ENCODE data around the gene TEAD1. TPM values are rescaled to one million over a fixed set of nuclear protein-coding genes. Genes with fewer than 3 reads are reported as not detected.

Gene TEAD1
- total RNA-seq, 2 donors from 2014 or later = 76.4 to 94.4 TPM

DNA sequence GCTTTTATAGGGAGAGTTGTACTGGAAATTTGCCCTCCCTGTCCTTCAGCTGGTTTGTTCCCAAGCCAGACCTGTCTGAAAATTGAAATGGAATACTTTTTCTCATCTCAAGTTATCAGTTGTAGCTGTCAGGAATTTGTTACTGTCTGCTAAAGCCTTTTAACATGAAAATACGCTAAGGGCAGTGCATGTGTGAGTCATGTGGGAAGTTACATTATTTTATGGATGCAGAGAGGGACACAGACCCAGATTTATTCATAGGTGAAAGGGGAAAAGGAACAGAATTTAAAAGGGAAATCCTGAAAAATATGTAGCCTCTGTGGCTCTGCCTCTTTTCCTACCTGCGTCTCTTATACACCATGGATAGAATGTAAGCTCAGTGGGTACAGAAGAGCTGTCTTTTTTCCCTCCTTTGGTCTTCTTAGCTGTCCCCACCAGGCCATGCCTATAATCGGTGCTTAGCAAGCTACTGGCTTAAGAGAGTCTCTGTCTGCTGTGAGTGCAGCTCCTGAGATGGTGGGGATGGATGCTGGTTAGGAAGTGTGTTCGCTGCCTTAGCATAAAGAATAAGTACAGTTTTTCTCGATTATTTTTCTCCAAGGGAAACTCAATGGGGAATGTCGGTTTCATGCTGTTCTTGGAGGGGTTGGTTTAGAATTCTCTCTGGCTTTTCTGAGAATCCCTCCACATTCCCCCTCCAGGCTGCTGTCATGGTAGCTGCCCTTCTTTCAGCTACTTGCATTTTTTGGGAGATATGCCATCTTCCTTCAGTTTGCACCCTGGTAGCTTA, 166.8 kb downstream of the TEAD1 start:
- H3K4me1 ChIP-seq (ENCODE audit: control insufficient read depth, insufficient read depth, low read length) = peaks cover 18% of the 10 kb centered on the region
- H3K27ac ChIP-seq (ENCODE audit: low read depth, low read length) = peak overlapping the region; percentile 98
- H3K4me3 Mint-ChIP-seq = no peak overlapping the region
- peak; percentile 50 for DNase-seq
- H3K4me3 ChIP-seq (ENCODE audit: low read length) = no peak overlapping the region
- H3K27ac Mint-ChIP-seq = peak overlapping the region; percentile 14
- H3K4me1 Mint-ChIP-seq = peaks cover 47% of the 10 kb centered on the region
- peaks cover 2% of the 10 kb centered on the region for H3K9me3 Mint-ChIP-seq
- TF ChIP-seq, protein P1, sequence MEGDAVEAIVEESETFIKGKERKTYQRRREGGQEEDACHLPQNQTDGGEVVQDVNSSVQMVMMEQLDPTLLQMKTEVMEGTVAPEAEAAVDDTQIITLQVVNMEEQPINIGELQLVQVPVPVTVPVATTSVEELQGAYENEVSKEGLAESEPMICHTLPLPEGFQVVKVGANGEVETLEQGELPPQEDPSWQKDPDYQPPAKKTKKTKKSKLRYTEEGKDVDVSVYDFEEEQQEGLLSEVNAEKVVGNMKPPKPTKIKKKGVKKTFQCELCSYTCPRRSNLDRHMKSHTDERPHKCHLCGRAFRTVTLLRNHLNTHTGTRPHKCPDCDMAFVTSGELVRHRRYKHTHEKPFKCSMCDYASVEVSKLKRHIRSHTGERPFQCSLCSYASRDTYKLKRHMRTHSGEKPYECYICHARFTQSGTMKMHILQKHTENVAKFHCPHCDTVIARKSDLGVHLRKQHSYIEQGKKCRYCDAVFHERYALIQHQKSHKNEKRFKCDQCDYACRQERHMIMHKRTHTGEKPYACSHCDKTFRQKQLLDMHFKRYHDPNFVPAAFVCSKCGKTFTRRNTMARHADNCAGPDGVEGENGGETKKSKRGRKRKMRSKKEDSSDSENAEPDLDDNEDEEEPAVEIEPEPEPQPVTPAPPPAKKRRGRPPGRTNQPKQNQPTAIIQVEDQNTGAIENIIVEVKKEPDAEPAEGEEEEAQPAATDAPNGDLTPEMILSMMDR (conservative IDR thresholded peaks at IDR 0.05) = no peak
- H3K27me3 Mint-ChIP-seq (ENCODE audit: insufficient read depth) = no peaks in the 10 kb centered on the region
- H3K36me3 ChIP-seq (ENCODE audit: control insufficient read depth, insufficient read depth, low read length) = no peaks in the 10 kb centered on the region
- H3K27me3 ChIP-seq (ENCODE audit: control insufficient read depth, insufficient read depth, low read length, poor library complexity, severe bottlenecking) = no peaks in the 10 kb centered on the region
- no peaks in the 10 kb centered on the region for H3K9me3 ChIP-seq (ENCODE audit: control insufficient read depth, low read length)
- 78 to 91% methylated on average over 3 to 6 of the region's 6 CpGs for whole genome bisulfite sequencing, 2 experiments (ENCODE audit: insufficient coverage in 1 of 2, insufficient read length in 1 of 2)
- no peaks in the 10 kb centered on the region for H3K36me3 Mint-ChIP-seq (ENCODE audit: low read depth)
- H3K9ac ChIP-seq (ENCODE audit: extremely low read depth, low read length, poor library complexity, severe bottlenecking) = no peak overlapping the region

DNA sequence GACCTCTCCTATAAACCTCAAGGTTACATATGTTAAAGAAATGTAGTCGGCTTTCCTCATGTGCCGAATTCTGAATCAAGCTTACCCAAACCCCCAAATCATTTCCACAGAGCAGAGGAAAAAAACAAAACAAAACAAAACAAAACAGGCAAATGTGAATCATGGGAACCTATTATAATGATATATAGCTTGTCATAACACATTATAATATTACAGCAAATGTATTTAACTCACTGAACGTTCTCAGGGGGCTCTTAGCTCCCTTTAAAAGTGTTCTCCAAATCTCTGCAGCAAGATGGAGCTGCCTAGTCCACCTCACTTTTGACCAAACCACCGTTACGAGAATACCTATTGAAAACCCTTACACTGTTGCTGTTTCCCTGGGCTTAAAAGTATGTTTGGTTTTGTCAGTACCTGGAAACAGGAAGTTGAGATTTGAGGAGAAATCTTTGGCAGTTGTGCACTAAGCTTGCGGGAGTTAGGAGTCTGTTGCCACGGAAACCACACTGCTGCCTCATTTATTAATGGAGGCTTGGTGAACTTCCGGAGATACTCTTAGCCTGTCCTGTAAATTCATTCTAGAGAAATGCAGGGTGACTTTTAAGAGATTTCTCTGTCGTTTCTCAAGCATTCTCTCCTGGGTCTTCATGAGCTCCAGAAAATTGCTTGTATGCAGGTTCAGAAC, 167.9 kb downstream of the TEAD1 start:
- Histone ChIP-seq H3K27me3 (ENCODE audit: control insufficient read depth, insufficient read depth, low read length, poor library complexity, severe bottlenecking) (no peaks in the 10 kb centered on the region), H3K9ac (ENCODE audit: extremely low read depth, low read length, poor library complexity, severe bottlenecking) (no peak overlapping the region), H3K4me1 (ENCODE audit: control insufficient read depth, insufficient read depth, low read length) (peaks cover 21% of the 10 kb centered on the region), H3K9me3 (ENCODE audit: control insufficient read depth, low read length) (no peaks in the 10 kb centered on the region), H3K36me3 (ENCODE audit: control insufficient read depth, insufficient read depth, low read length) (no peaks in the 10 kb centered on the region), H3K4me3 (ENCODE audit: low read length) (no peak overlapping the region), H3K27ac (ENCODE audit: low read depth, low read length) (peak overlapping the region; percentile 98)
- WGBS, 2 experiments (ENCODE audit: insufficient coverage in 1 of 2, insufficient read length in 1 of 2) = 62 to 70% methylated on average over 5 to 9 of the region's 9 CpGs
- H3K4me1 Mint-ChIP-seq = peaks cover 50% of the 10 kb centered on the region
- no peaks in the 10 kb centered on the region for H3K27me3 Mint-ChIP-seq (ENCODE audit: insufficient read depth)
- no peaks in the 10 kb centered on the region for H3K36me3 Mint-ChIP-seq (ENCODE audit: low read depth)
- TF ChIP-seq, protein P1 (conservative IDR thresholded peaks at IDR 0.05) = no peak
- no peak for DNase-seq
- no peak overlapping the region for H3K4me3 Mint-ChIP-seq
- peak overlapping the region; percentile 14 for H3K27ac Mint-ChIP-seq
- H3K9me3 Mint-ChIP-seq = peaks cover 2% of the 10 kb centered on the region

DNA sequence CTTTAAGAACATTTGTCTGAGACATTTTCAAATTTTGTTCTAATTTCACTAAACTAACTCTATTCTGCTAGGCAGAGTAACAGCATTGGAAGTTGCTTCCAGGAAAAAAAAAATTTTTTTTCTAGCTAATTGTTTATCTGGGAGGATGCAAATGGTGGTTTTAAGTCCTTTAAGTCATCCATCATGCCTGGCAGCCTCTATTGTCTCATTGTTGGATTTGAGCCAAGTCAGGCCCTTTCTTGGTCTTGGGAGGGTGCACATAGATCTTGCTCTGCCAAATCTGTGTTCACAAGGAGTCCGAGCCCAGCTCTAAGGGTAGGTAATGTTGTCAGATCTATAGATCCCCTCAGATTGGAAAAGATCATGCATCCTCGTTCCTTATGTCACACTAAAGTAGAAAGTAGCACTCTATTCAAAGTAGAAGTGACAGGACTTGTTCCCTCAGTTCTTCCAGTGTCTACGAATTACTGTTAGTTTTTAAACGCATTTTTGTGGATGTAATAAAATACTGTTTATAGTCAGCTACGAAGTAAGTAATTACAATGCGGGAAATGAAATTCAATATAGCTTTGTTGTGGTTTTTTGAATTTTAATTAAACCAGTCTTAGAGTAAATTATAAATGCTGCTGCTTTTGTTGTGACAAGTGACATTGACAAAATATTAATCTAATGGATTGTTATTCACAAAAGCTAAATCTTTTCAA, 168.9 kb downstream of the TEAD1 start:
- H3K4me1 Mint-ChIP-seq = peaks cover 50% of the 10 kb centered on the region
- TF ChIP-seq, protein P1 (conservative IDR thresholded peaks at IDR 0.05) = no peak
- Histone ChIP-seq H3K27me3 (ENCODE audit: control insufficient read depth, insufficient read depth, low read length, poor library complexity, severe bottlenecking) (no peaks in the 10 kb centered on the region), H3K27ac (ENCODE audit: low read depth, low read length) (peak overlapping the region; percentile 98), H3K4me3 (ENCODE audit: low read length) (no peak overlapping the region), H3K9ac (ENCODE audit: extremely low read depth, low read length, poor library complexity, severe bottlenecking) (no peak overlapping the region), H3K36me3 (ENCODE audit: control insufficient read depth, insufficient read depth, low read length) (no peaks in the 10 kb centered on the region), H3K4me1 (ENCODE audit: control insufficient read depth, insufficient read depth, low read length) (peaks cover 22% of the 10 kb centered on the region), H3K9me3 (ENCODE audit: control insufficient read depth, low read length) (no peaks in the 10 kb centered on the region)
- H3K27me3 Mint-ChIP-seq (ENCODE audit: insufficient read depth) = no peaks in the 10 kb centered on the region
- no peaks in the 10 kb centered on the region for H3K36me3 Mint-ChIP-seq (ENCODE audit: low read depth)
- H3K9me3 Mint-ChIP-seq = no peaks in the 10 kb centered on the region
- peak overlapping the region; percentile 18 for H3K27ac Mint-ChIP-seq
- H3K4me3 Mint-ChIP-seq = no peak overlapping the region
- 93% methylated on average over 4 to 6 of the region's 6 CpGs for WGBS, 2 experiments (ENCODE audit: insufficient coverage in 1 of 2, insufficient read length in 1 of 2)
- no peak for DNase-seq
